ENCODE measurements around the gene GIT2.

- TF ChIP-seq CTCF (IDR thresholded peaks at IDR 0.05) = no peak
- no peak for TF ChIP-seq POLR2A (IDR thresholded peaks at IDR 0.05)
Measured at GRCh38 chr12:109888179-109889020, 107.8 kb downstream of the GIT2 start.
